SU-DHL-6 (cell line): ENCODE results near the gene CRTAC1.

Source experiments
- H2AFZ ChIP-seq: fragments of 200-600 bp; sonication (generic); 2 replicates; pipeline ENCODE4 v1.6.1; 2014; ENCODE audit warnings: low read depth, mild to moderate bottlenecking, moderate library complexity, mixed read lengths, antibody characterized with exemption, low read length; ENCODE audit not compliant: severe bottlenecking
- H3F3A ChIP-seq: fragments of 200-600 bp; shearing (Covaris generic); 2 replicates; pipeline ENCODE4 v1.6.0; 2016; ENCODE audit warnings: antibody characterized with exemption, mild to moderate bottlenecking; ENCODE audit not compliant: insufficient read depth
- H3K27ac ChIP-seq: fragments of 200-600 bp; sonication (generic); 2 replicates; pipeline ENCODE4 v1.5.1; 2016; ENCODE audit warnings: low read depth, mild to moderate bottlenecking, low read length, moderate library complexity, mixed read lengths
- H3K27me3 ChIP-seq: fragments of 200-600 bp; sonication (generic), shearing (Covaris generic); 2 replicates; pipeline ENCODE4 v1.6.0; 2014; ENCODE audit warnings: mild to moderate bottlenecking, low read length
- H3K36me3 ChIP-seq: fragments of 200-600 bp; sonication (generic); 2 replicates; pipeline ENCODE4 v1.6.1; 2014; ENCODE audit warnings: mild to moderate bottlenecking, low read length, mixed read lengths
- H3K4me2 ChIP-seq: fragments of 300-600, 200-600 bp; shearing (Covaris generic), sonication (generic); 2 replicates; pipeline ENCODE4 v1.6.0; 2014; ENCODE audit warnings: low read length, low read depth, mild to moderate bottlenecking; ENCODE audit not compliant: poor library complexity, severe bottlenecking
- H3K4me3 ChIP-seq: fragments of 200-600 bp; sonication (generic); 2 replicates; pipeline ENCODE4 v1.5.1; 2014; ENCODE audit warnings: antibody characterized with exemption, low read length, mild to moderate bottlenecking, mixed read lengths; ENCODE audit not compliant: insufficient read depth, poor library complexity, severe bottlenecking
- H3K79me2 ChIP-seq: fragments of 200-600 bp; sonication (generic); 2 replicates; pipeline ENCODE4 v1.6.1; 2014; ENCODE audit warnings: mild to moderate bottlenecking, low read length, moderate library complexity; ENCODE audit not compliant: insufficient read depth
- H3K9ac ChIP-seq: fragments of 200-600 bp; sonication (generic); 2 replicates; pipeline ENCODE4 v1.7.0; 2014; ENCODE audit warnings: mild to moderate bottlenecking, low read length
- H3K9me2 ChIP-seq: fragments of 200-600 bp; sonication (generic); replicated peaks from 2 replicates; pipeline ENCODE4 v1.6.1; 2014; ENCODE audit warnings: low read length; ENCODE audit not compliant: insufficient read depth
- H3K9me3 ChIP-seq: fragments of 200-600 bp; sonication (generic); 2 replicates; pipeline ENCODE4 v1.6.1; 2014; ENCODE audit warnings: low read length, mixed read lengths; ENCODE audit not compliant: insufficient read depth
- H4K20me1 ChIP-seq: fragments of 200-600 bp; sonication (generic); 2 replicates; pipeline ENCODE4 v1.6.1; 2014; ENCODE audit warnings: low read depth, mild to moderate bottlenecking, antibody characterized with exemption, low read length, moderate library complexity, mixed read lengths
- CTCF ChIP-seq: fragments of 200-600 bp; sonication (generic); IDR thresholded peaks from one replicate; pipeline ENCODE4 v1.5.1; 2017; ENCODE audit warnings: antibody characterized with exemption, mild to moderate bottlenecking, low read length, moderate library complexity; ENCODE audit not compliant: insufficient read depth, poor library complexity, severe bottlenecking
- EZH2phosphoT487 ChIP-seq: fragments of 200-600 bp; sonication (generic), shearing (Covaris generic); conservative IDR thresholded peaks from 2 replicates; pipeline ENCODE4 v1.6.1; 2018; ENCODE audit warnings: mild to moderate bottlenecking, antibody characterized with exemption, low read length, moderate library complexity, mixed read lengths

The CRTAC1 gene

GRCh38 chr10:97888134-97888533 is 142.3 kb downstream of the CRTAC1 start:
- H3K4me3 ChIP-seq = no peak overlapping the region
- H4K20me1 ChIP-seq = no peaks in the 10 kb centered on the region
- H3K9me2 ChIP-seq = no peaks in the 10 kb centered on the region
- H3F3A ChIP-seq = no peaks in the 10 kb centered on the region
- H2AFZ ChIP-seq = no peak overlapping the region
- H3K79me2 ChIP-seq = no peaks in the 10 kb centered on the region
- H3K27ac ChIP-seq = no peak overlapping the region
- H3K36me3 ChIP-seq = no peaks in the 10 kb centered on the region
- H3K9me3 ChIP-seq = no peaks in the 10 kb centered on the region
- no peak overlapping the region for H3K4me2 ChIP-seq
- H3K27me3 ChIP-seq = no peaks in the 10 kb centered on the region
- no peak for TF ChIP-seq CTCF
- no peak for TF ChIP-seq EZH2phosphoT487
- no peak overlapping the region for H3K9ac ChIP-seq

DNA sequence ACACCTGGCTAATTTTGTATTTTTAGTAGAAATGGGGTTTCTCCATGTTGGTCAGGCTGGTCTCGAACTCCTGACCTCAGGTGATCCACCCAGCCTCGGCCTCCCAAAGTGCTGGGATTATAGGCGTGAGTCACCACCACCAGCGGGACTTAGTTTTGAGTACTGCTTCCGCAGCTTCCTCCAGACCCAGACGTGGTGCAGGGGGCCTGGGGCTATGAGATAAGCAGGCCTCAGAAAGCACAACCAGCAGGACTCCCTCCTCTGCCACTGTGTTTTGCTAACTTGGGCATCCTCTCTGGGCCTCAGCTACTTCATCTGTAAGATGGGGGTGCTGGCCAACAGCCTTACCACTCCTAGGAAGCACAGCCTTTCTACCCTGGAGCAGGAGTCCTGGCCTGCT is 143.0 kb downstream of the CRTAC1 start:
- Histone ChIP-seq H4K20me1 (no peaks in the 10 kb centered on the region), H3F3A (no peaks in the 10 kb centered on the region), H3K4me2 (no peak overlapping the region), H3K4me3 (no peak overlapping the region), H3K36me3 (no peaks in the 10 kb centered on the region), H3K79me2 (no peaks in the 10 kb centered on the region), H3K9me2 (no peaks in the 10 kb centered on the region), H3K27ac (no peak overlapping the region), H3K9me3 (no peaks in the 10 kb centered on the region), H2AFZ (no peak overlapping the region), H3K27me3 (no peaks in the 10 kb centered on the region), H3K9ac (no peak overlapping the region)
- TF ChIP-seq EZH2phosphoT487 (no peak), CTCF (no peak)

GRCh38 chr10:97886286-97886685 is 144.1 kb downstream of the CRTAC1 start:
- no peaks in the 10 kb centered on the region for H3K36me3 ChIP-seq
- no peaks in the 10 kb centered on the region for H3F3A ChIP-seq
- H3K9ac ChIP-seq = no peak overlapping the region
- TF ChIP-seq EZH2phosphoT487 (no peak), CTCF (no peak)
- no peaks in the 10 kb centered on the region for H3K79me2 ChIP-seq
- H3K27ac ChIP-seq = no peak overlapping the region
- H3K4me2 ChIP-seq = no peak overlapping the region
- no peaks in the 10 kb centered on the region for H3K9me3 ChIP-seq
- no peaks in the 10 kb centered on the region for H3K9me2 ChIP-seq
- H4K20me1 ChIP-seq = no peaks in the 10 kb centered on the region
- H3K27me3 ChIP-seq = no peaks in the 10 kb centered on the region
- H3K4me3 ChIP-seq = no peak overlapping the region
- no peak overlapping the region for H2AFZ ChIP-seq

DNA sequence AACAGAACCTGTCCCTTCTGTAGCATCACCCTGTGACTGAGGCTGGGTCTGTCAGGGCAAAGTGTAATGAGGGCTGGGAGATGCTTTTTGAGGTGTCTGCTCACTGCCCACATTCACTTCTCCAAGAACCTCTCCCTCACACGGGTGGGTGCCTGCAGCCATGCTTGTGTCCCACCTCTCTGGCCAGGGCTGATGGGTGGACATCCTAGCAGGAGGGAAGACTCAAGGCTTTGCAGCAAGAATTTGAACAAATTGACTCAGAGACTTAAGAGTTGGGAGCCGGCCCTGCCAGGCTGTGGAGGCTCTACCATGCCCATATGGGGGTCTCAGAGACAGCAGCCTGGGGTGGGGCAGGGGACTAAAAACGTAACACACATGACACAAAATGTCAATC is 147.3 kb downstream of the CRTAC1 start:
- no peak overlapping the region for H2AFZ ChIP-seq
- H3K4me3 ChIP-seq = no peak overlapping the region
- H3K9me2 ChIP-seq = no peaks in the 10 kb centered on the region
- H3F3A ChIP-seq = no peaks in the 10 kb centered on the region
- H3K79me2 ChIP-seq = no peaks in the 10 kb centered on the region
- no peaks in the 10 kb centered on the region for H3K9me3 ChIP-seq
- H3K27ac ChIP-seq = no peak overlapping the region
- no peak overlapping the region for H3K4me2 ChIP-seq
- TF ChIP-seq EZH2phosphoT487 = no peak
- no peak for TF ChIP-seq CTCF
- no peak overlapping the region for H3K9ac ChIP-seq
- no peaks in the 10 kb centered on the region for H4K20me1 ChIP-seq
- H3K27me3 ChIP-seq = no peaks in the 10 kb centered on the region
- no peaks in the 10 kb centered on the region for H3K36me3 ChIP-seq
